Measurements from ENCODE around the gene KRT83. TPM values are rescaled to one million over a fixed set of nuclear protein-coding genes. Genes with fewer than 3 reads are reported as not detected.

KRT83 gene
- total RNA-seq (2014; rRNA removed; shearing (Covaris generic)), result 1.4 and 1.7 TPM in 2 replicates
- 1.9 and 2.4 TPM in 2 replicates for polyA plus RNA-seq (2014; cell fraction: nucleus; rRNA removed)

DNA sequence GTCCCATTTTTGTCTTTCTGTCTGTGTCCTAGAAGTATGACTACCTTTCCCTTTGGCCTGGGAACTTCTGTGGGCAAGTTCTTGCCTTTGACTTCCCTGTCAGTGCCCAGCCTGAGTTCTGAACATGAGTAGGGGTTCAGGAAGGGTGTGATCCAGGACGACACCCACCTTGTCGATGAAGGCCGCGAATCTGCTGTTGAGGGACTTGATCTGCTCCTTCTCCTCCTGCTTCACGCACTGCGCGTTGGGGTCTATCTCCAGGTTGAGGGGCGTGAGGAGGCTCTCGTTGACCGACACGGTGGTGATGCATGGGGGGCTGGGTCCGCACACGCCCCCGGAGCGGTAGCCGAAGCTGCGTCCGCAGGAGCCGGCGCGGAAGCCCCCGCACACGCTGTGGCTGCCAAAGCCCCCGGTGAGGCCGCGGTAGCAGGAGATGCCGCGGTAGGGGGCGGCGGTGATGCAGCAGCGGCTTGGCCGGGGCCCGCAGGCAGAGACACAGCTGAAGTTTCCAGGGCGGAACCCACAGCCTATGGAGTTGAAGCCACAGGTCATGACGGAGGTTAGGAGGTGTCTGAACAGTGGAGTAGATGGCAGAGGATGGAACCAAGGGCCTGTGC lies at the start of gene KRT83:
TSS of gene KRT83 (minus strand) at position 615 of the 617 bp plus-strand sequence. CDS start at position 552, 63 bp downstream.
- DNase-seq (ENCODE audit: extremely low read depth, low read depth), result no peak

DNA sequence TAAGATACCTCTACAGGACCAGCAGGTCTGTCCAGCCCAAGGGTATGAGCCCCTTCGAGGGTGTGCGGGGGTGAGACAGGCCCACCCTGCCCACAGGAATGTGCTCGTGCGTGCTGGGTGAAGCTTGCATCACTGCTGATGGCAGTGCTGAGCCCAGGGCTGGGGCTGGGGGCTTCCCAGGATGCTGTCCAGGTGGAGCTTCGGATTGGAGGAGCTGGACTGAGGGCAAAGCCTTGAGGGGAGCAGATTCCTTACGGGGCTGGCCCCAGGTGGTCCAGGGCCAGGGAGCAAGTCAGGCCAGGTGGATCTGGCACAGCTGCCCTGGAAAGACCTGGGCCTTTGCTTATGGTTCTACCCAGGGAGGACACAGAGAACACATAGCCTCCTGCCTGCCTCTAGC lies 48.6 kb upstream of the KRT83 start:
- DNase-seq (ENCODE audit: extremely low read depth, low read depth), result no peak

- DNase-seq (ENCODE audit: extremely low read depth, low read depth), result no peak
These were observed 48.0 kb upstream of the KRT83 start for GRCh38 chr12:52369211-52369610.

- DNase-seq (ENCODE audit: extremely low read depth, low read depth), result no peak
These were observed 47.3 kb upstream of the KRT83 start for GRCh38 chr12:52368508-52368907.

DNA sequence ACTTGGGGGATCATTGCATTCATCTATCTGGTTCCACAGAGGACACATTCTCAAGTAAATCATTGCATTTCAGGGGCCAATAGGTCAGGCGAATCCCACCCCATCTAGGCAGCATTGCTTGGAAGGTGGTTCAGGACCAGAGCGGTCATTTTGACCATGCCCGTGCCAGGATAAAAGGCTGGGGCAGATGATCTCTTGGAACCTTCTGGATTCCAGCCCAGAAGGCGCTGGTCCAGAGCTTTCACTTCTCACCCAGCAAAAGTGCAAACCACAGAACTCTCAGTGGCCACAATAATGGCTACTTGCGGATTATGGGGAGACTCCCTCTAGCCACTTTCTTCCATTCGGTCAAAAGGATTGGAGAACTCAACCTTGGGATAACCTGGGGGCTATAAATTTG lies 46.7 kb upstream of the KRT83 start:
- DNase-seq (ENCODE audit: extremely low read depth, low read depth), result no peak

- DNase-seq (ENCODE audit: extremely low read depth, low read depth), result no peak
These were observed 45.7 kb upstream of the KRT83 start, which contains the start of gene KRT85 for GRCh38 chr12:52366738-52367485. KRT85 (minus strand) TSS chr12:52367481; CDS start chr12:52367405, 76 bp downstream.

DNA sequence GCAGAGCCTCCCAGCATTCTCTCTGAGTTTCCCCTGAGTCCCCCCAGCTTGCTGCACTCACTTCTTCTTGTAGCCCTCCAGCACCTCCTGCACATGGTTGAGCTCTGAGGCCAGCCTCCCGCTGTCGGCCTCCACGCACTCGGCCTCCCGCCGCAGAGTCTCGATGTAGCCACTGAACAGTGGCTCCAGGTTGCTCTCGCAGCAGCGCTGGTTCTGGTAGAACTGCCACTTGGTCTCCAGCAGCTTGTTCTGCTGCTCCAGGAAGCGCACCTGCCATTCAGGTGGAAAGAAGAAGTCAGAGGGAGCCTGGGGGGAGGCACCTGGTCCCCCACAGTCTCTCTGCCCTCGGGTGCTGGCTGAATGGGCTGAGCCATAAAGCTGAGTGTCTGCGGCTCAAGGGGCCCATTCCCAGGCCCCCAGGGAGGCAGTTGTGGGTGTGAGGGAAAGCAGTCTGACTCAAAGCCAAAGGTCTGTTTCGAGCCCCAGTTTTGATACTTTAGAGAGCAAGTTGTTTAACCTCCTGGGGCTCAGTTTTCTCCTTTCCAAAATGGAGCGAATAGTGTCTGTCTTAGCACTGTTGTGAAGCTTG lies 43.8 kb upstream of the KRT83 start:
- DNase-seq (ENCODE audit: extremely low read depth, low read depth), result no peak

GRCh38 chr12:52364061-52364460 lies 42.9 kb upstream of the KRT83 start:
- DNase-seq (ENCODE audit: extremely low read depth, low read depth), result no peak

GRCh38 chr12:52363111-52363679 lies 42.0 kb upstream of the KRT83 start:
- no peak for DNase-seq (ENCODE audit: extremely low read depth, low read depth)

- no peak for DNase-seq (ENCODE audit: extremely low read depth, low read depth)
These were observed 41.0 kb upstream of the KRT83 start for GRCh38 chr12:52362118-52362726.

DNA sequence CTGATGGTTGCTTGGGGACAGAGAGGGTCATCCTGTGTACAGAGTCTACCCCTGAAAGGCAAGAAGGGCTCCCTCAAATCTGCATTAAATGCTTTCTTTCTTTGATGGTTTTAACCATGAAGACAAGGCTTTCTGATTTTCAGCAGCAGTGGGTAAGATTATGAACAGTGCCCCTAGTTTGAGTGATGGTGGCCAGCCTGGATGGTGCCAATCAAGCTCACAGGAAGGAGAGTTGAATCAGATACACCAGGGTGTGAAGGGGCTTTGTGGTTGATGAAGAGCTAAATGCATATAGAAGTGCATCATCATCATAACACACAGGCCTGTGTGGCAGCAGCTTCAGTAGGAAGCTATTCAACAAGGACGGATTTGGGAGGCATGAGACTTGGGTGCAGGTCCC lies 40.4 kb upstream of the KRT83 start:
- no peak for DNase-seq (ENCODE audit: extremely low read depth, low read depth)

GRCh38 chr12:52360663-52361271 lies 39.6 kb upstream of the KRT83 start:
- no peak for DNase-seq (ENCODE audit: extremely low read depth, low read depth)

DNA sequence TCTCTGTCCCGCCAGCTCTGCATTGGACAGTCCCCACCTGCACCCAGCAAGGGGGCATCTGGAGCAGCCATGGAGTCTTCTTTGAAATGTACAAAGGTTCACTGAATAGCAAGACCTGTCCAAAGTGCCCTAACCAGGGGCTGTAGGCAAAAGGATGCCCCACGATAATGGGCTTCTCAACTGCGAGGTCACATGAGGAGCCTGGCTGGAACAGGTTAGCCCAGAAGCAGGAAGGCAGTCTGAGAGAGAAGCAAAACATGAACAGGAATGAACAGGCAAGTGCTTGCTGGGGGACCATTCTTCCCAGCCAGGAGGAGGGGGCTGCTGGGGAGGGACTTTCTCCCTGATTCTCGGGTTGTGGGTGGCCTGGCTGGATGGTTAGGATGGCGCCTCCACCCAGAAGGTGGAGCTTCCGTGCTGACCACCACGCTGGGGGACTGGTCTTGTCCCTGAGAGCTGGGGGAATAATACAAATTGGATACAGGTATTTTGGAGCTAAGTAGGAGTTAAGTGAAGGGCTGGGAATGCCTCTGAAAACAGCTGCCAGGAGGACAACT lies 39.0 kb upstream of the KRT83 start:
- DNase-seq (ENCODE audit: extremely low read depth, low read depth), result no peak

GRCh38 chr12:52359621-52360061 lies 38.4 kb upstream of the KRT83 start:
- no peak for DNase-seq (ENCODE audit: extremely low read depth, low read depth)

DNA sequence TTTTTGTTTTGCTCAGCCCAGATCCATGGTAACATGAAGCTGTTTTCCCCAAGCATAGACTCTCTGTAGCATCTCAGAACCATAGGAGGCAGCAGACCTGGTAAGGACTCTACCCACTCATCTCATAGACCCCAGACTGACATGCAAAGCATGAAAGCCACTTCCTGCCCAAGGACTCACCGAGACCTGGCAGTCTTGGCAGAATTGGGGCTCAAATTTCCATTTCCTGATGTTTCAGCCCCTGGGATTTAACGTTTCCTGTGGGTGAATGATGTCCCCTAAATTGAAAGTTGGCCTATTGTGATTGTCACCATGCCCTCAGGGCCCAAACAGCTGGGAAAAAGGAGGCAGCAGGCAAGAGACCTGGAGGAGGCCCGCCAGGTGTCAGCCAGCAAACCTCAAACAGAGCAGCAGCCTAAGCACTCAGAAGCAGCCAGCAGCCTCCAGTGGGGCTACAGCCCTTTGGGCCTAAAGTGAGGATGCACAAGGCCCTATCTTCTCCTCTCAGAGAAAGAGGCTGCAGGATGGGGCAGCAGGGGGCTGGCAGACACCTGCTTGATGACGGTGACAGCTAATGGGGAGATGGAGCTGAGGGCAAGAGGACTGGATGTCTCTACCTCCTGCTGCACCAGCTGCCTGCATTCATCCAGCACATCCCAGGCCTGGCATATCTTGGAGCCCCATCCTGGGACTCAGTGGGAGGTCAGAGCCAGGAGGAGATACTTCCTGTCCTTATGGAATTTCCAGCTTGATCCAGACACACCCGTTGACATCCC lies 37.6 kb upstream of the KRT83 start:
- DNase-seq (ENCODE audit: extremely low read depth, low read depth), result no peak

GRCh38 chr12:52356762-52357580 lies 35.8 kb upstream of the KRT83 start:
- DNase-seq (ENCODE audit: extremely low read depth, low read depth), result no peak

DNA sequence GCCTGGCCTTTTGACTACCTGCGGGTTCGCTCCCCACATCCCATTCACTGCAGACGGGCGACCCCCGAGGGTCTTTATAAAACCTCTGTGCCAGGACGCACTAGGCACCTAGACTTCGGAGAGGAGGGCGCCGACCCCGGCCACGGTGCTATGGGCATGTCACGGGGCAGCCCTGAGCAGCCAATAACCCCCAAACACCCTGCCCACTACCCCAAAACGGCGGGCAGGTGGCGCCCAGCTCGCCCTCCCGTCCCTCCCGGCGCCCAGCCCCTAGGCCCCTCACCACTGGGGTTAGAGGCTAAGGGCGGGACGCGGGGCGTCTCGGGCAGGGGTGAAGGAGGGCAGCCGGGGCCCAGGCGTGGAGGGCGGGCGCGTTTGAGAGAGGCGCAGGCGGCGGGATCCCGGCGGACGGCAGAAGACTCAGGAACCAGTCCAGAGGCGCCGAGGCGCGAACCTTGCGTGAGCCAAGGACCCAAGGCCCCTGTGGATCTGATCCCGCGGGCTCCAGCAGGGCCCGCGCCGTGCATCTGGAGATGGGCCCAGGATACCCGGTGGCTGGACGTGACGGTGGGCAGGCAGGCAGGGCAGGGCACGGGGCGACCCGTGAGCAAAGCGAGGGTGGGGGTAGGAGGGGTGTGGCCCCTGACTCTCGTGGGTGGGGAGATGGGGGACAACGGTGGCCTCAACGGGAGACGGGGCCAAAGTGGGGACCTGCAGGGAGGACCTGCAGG lies 35.0 kb upstream of the KRT83 start:
- DNase-seq (ENCODE audit: extremely low read depth, low read depth), result no peak

- no peak for DNase-seq (ENCODE audit: extremely low read depth, low read depth)
These were observed 34.0 kb upstream of the KRT83 start for GRCh38 chr12:52355176-52355575.
